ENCODE data around the gene PKD1L1. TPM values are rescaled to one million over a fixed set of nuclear protein-coding genes. Genes with fewer than 3 reads are reported as not detected.
"Not testable (repeated sequence)": the region's sequence is repeated elsewhere in the genome, so short reads cannot be mapped to it uniquely, and the experiment has no call there.

The PKD1L1 gene
- total and polyA plus RNA-seq, 3 donors from 2014 or later: 4.0 to 4.8 (median 4.2) TPM

DNA sequence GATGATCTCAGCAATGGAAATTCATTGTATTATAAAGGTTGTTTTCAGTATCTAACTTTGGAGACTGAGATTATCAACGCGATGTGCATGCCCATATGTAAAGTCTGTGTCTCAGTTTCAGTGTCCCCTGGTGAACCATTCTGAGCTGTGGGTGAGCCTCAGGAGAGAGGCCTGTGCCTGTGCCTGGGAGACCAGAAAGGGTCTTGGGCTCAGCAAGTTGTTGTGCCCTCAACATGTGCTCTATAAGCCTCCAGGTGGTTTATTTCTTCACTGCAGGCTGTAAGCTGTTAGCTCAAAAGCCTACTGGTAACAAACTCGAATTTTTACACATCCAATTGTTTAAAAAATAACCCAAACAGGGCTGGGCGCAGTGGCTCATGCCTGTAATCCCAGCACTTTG, 151.9 kb downstream of the PKD1L1 start:
- TF ChIP-seq CTCF (IDR thresholded peaks at IDR 0.05): no peak
- TF ChIP-seq POLR2A (IDR thresholded peaks at IDR 0.05): no peak
- H3K36me3 ChIP-seq (ENCODE audit: low read depth, missing control alignments): no peaks in the 10 kb centered on the region
- no peaks in the 10 kb centered on the region for H3K9me3 ChIP-seq
- no peak overlapping the region for H3K4me3 ChIP-seq
- no peaks in the 10 kb centered on the region for H3K4me1 ChIP-seq
- H3K27me3 ChIP-seq: no peaks in the 10 kb centered on the region
- DNase-seq: no peak
- WGBS, 2 donors: 69 to 90% methylated on average over 4 of the region's 4 CpGs
- H3K27ac ChIP-seq: no peak overlapping the region
- intact Hi-C loops (cut with DNase I; ENCODE audit: low total_unique reads): no loop called here

DNA sequence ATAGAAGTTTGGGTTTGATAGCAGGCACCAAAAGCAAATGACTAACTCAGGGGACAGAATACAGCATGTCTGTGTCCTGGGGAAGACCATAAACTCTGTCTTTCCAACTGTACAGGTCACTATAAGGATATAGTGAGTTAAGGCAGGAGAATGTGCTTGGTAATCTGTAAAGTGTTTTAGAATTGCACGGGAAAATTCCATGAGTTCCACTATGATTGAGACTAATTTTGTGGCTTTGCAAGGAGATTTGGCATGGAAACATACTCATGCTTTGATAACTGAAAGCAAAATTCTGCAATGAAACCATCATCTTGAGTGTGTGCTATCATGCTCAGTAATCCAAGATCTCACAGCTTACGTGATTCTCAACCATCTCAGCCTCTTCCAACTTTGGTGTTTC, 152.6 kb downstream of the PKD1L1 start:
- H3K27ac ChIP-seq: no peak overlapping the region

DNA sequence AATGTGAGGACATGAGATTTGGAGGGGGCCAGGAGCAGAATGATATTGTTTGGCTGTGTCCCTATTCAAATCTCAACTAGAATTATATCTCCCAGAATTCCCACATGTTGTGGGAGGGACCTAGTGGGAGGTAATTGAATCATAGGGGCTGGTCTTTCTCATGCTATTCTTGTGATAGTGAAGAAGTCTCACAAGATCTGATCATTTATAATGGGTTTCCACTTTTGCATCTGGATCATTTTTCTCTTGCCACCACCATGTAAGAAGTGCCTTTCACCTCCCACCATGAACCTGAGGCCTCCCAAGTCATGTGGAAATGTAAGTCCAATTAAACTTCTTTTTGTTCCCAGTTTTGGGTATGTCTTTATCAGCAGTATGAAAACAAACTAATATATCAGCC, 153.1 kb downstream of the PKD1L1 start:
- H3K36me3 ChIP-seq (ENCODE audit: low read depth, missing control alignments); H3K9me3 ChIP-seq; intact Hi-C loops (cut with DNase I; ENCODE audit: low total_unique reads); H3K4me1 ChIP-seq; DNase-seq; H3K27ac ChIP-seq; H3K27me3 ChIP-seq; H3K4me3 ChIP-seq: not testable (repeated sequence)

More for the DNA sequence above, 152.6 kb downstream of the PKD1L1 start:
- no peak for DNase-seq
- intact Hi-C loops (cut with DNase I; ENCODE audit: low total_unique reads): no loop called here
- WGBS, 2 donors: 69 to 78% methylated on average over 2 of the region's 2 CpGs
- H3K4me3 ChIP-seq: no peak overlapping the region
- no peak for TF ChIP-seq POLR2A (IDR thresholded peaks at IDR 0.05)
- no peak for TF ChIP-seq CTCF (IDR thresholded peaks at IDR 0.05)
- no peaks in the 10 kb centered on the region for H3K36me3 ChIP-seq (ENCODE audit: low read depth, missing control alignments)
- H3K4me1 ChIP-seq: no peaks in the 10 kb centered on the region
- H3K27me3 ChIP-seq: no peaks in the 10 kb centered on the region
- H3K9me3 ChIP-seq: no peaks in the 10 kb centered on the region

DNA sequence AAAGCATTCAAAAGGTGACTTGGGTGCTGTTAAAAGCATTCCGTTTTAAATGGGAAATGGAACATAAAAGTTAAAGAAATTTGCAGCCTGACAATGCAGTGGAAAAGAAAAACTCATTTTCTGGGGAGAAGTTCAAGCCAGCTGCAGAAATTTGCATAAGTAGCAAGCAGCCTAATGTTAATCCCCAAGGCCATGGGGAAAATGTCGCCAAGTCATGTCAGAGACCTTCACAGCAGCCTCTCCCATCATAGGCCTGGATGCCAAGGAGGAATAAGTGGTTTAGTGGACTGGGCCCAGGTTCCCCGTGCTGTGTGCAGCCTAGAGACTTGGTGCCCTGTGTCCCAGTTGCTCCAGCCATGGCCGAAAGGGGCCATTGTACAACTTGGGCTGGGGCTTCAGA, 154.2 kb downstream of the PKD1L1 start:
- TF ChIP-seq CTCF (IDR thresholded peaks at IDR 0.05) (no peak), POLR2A (IDR thresholded peaks at IDR 0.05) (no peak)
- DNase-seq: no peak
- Histone ChIP-seq H3K27me3 (no peaks in the 10 kb centered on the region), H3K4me1 (no peaks in the 10 kb centered on the region), H3K4me3 (no peak overlapping the region), H3K36me3 (ENCODE audit: low read depth, missing control alignments) (no peaks in the 10 kb centered on the region), H3K27ac (no peak overlapping the region), H3K9me3 (no peaks in the 10 kb centered on the region)
- intact Hi-C loops (cut with DNase I; ENCODE audit: low total_unique reads): no loop called here
- WGBS, 2 donors: 66 to 73% methylated on average over 4 of the region's 4 CpGs

- intact Hi-C loops (cut with DNase I; ENCODE audit: low total_unique reads); H3K36me3 ChIP-seq (ENCODE audit: low read depth, missing control alignments): not testable (repeated sequence)
- 57 to 71% methylated on average over 5 of the region's 5 CpGs for WGBS, 2 donors
Observed at GRCh38 chr7:47793186-47793585, 155.1 kb downstream of the PKD1L1 start.

DNA sequence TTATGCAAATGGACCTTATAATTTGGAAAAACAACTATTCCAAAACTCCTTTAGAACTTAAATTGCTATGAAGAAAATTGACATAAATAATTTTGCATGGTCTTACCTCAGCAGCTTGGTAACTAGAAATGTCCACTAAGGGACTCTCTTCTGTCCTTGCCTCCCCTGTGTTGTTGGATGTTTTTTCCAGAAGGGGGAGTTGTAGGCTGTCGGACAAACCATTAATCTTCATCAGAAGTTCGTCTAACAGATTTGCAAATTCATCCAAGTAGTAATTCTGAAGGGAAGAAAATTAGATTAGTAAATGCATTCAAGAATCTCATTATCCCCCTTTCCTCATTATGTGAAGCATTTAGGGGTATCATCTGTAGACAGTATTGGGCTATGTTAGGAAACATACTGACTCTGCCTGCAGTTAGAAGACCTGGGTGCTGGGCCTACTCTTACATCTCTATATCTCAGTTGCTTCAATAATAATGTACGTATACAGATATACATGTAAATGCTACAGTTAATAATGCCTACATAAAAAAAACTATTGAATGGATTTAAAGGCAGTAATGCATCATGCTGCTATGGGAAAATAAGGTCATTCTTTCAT, 155.6 kb downstream of the PKD1L1 start:
- DNase-seq: no peak
- intact Hi-C loops (cut with DNase I; ENCODE audit: low total_unique reads): no loop called here
- TF ChIP-seq POLR2A (IDR thresholded peaks at IDR 0.05): no peak
- peak in 2 of 3 experiments; percentile 3 to 18 for TF ChIP-seq CTCF (IDR thresholded peaks at IDR 0.05)
- 73 to 86% methylated on average over 3 of the region's 3 CpGs for WGBS, 2 donors
- Histone ChIP-seq H3K4me1 (no peaks in the 10 kb centered on the region), H3K4me3 (no peak overlapping the region), H3K27ac (no peak overlapping the region), H3K36me3 (ENCODE audit: low read depth, missing control alignments) (no peaks in the 10 kb centered on the region), H3K27me3 (no peaks in the 10 kb centered on the region), H3K9me3 (no peaks in the 10 kb centered on the region)

More at GRCh38 chr7:47793186-47793585, 155.1 kb downstream of the PKD1L1 start:
- not testable (repeated sequence) for H3K4me1 ChIP-seq, H3K9me3 ChIP-seq, H3K27me3 ChIP-seq, H3K27ac ChIP-seq, H3K4me3 ChIP-seq, DNase-seq
